Progenitor cell of endocrine pancreas (in vitro differentiated cells): ENCODE results near the gene PROSER2. TPM values are rescaled to one million over a fixed set of nuclear protein-coding genes. Genes with fewer than 3 reads are reported as not detected.

Experiments
- DNase-seq: peaks from one replicate; pipeline ENCODE4 v3.0.0; 2021; ENCODE audit warnings: low spot score; ENCODE audit not compliant: unreplicated experiment
- H3K27ac Mint-ChIP-seq: 2 replicates; pipeline ENCODE4 v1.8.0; 2021; ENCODE audit warnings: mild to moderate bottlenecking, moderate library complexity, mixed read lengths
- H3K27me3 Mint-ChIP-seq: 2 replicates; pipeline ENCODE4 v1.8.0; 2021; ENCODE audit warnings: mixed read lengths
- H3K36me3 Mint-ChIP-seq: 2 replicates; pipeline ENCODE4 v1.8.0; 2022; ENCODE audit warnings: mixed read lengths; ENCODE audit not compliant: insufficient read depth
- H3K4me1 Mint-ChIP-seq: 2 replicates; pipeline ENCODE4 v1.8.0; 2021; ENCODE audit warnings: low read depth, mixed read lengths
- H3K4me3 Mint-ChIP-seq: 2 replicates; pipeline ENCODE4 v1.8.0; 2021; ENCODE audit warnings: low read depth, mild to moderate bottlenecking, moderate library complexity, mixed read lengths
- H3K9me3 Mint-ChIP-seq: 2 replicates; pipeline ENCODE4 v1.8.0; 2021; ENCODE audit warnings: low read depth, mixed read lengths
- total RNA-seq: library from RNA; stranded (reverse); gene quantifications from 2 replicates; pipeline ENCODE4 v1.2.1, GENCODE V29; 2021
- TF ChIP-seq, protein P1 (sequence below): fragments of 200-600 bp; sonication (generic); IDR thresholded peaks from one replicate; pipeline ENCODE4 v1.5.0; 2021; ENCODE audit warnings: antibody characterized with exemption, mild to moderate bottlenecking; ENCODE audit not compliant: unreplicated experiment

Gene PROSER2
- total RNA-seq, 1 donor from 2014 or later: 19.0 TPM

- no peak overlapping the region for H3K27ac Mint-ChIP-seq
- no peaks in the 10 kb centered on the region for H3K36me3 Mint-ChIP-seq
- TF ChIP-seq, protein P1, sequence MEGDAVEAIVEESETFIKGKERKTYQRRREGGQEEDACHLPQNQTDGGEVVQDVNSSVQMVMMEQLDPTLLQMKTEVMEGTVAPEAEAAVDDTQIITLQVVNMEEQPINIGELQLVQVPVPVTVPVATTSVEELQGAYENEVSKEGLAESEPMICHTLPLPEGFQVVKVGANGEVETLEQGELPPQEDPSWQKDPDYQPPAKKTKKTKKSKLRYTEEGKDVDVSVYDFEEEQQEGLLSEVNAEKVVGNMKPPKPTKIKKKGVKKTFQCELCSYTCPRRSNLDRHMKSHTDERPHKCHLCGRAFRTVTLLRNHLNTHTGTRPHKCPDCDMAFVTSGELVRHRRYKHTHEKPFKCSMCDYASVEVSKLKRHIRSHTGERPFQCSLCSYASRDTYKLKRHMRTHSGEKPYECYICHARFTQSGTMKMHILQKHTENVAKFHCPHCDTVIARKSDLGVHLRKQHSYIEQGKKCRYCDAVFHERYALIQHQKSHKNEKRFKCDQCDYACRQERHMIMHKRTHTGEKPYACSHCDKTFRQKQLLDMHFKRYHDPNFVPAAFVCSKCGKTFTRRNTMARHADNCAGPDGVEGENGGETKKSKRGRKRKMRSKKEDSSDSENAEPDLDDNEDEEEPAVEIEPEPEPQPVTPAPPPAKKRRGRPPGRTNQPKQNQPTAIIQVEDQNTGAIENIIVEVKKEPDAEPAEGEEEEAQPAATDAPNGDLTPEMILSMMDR: no peak
Measured at GRCh38 chr10:11881030-11881476, 57.9 kb downstream of the PROSER2 start.

GRCh38 chr10:11881477-11882417, 58.6 kb downstream of the PROSER2 start:
- no peaks in the 10 kb centered on the region for H3K9me3 Mint-ChIP-seq
- no peaks in the 10 kb centered on the region for H3K27me3 Mint-ChIP-seq
- DNase-seq: no peak
- TF ChIP-seq, protein P1: peak; percentile 41
- H3K27ac Mint-ChIP-seq: peak overlapping the region; percentile 85
- peaks cover 5% of the 10 kb centered on the region for H3K4me1 Mint-ChIP-seq
- no peaks in the 10 kb centered on the region for H3K36me3 Mint-ChIP-seq
- no peak overlapping the region for H3K4me3 Mint-ChIP-seq

More at GRCh38 chr10:11881030-11881476, 57.9 kb downstream of the PROSER2 start:
- no peaks in the 10 kb centered on the region for H3K27me3 Mint-ChIP-seq
- no peak overlapping the region for H3K4me3 Mint-ChIP-seq
- H3K4me1 Mint-ChIP-seq: peaks cover 10% of the 10 kb centered on the region
- no peak for DNase-seq
- H3K9me3 Mint-ChIP-seq: no peaks in the 10 kb centered on the region

DNA sequence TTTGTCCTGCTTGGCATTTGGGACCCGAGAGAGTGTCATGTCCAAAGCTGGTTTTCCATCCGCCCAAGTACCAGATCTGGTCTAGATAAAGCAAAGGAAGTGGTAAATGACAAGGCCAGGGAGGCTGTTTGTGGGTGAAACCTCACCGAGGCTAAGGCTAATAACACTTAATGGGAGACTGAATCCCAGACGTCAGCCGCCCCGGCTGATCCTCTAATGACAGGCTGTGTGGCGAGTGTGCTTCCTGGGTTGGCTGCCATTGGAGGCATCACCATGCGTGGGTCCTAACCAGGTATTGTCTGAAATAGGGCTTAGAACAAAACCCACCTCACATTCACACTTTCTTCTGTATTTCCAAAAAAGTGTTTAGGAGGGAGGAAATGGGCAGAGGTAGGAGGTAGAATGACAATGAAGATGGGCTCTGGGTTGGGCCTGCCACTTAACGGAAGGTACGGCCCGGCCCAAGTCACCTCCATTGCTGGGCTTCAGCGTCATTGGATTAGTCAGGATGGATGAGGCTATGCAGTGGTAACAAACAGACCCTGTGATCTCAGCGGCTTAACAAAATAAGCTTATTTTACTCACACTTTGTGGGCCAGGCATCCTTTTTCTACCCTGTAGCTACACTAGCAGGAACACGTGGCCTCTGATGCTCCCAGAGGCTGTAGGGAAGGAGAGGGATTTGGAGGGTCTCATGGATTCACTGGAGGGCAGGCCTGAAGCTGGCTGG, 59.7 kb downstream of the PROSER2 start:
- TF ChIP-seq, protein P1: no peak
- Mint-ChIP-seq H3K27me3 (no peaks in the 10 kb centered on the region), H3K27ac (no peak overlapping the region)

GRCh38 chr10:11884706-11885423, 61.7 kb downstream of the PROSER2 start:
- DNase-seq: no peak
- Mint-ChIP-seq H3K9me3 (no peaks in the 10 kb centered on the region), H3K4me3 (no peak overlapping the region), H3K27me3 (no peaks in the 10 kb centered on the region), H3K36me3 (no peaks in the 10 kb centered on the region), H3K27ac (no peak overlapping the region), H3K4me1 (peaks cover 2% of the 10 kb centered on the region)
- TF ChIP-seq, protein P1: no peak

More for the DNA sequence above, 59.7 kb downstream of the PROSER2 start:
- H3K36me3 Mint-ChIP-seq: no peaks in the 10 kb centered on the region
- H3K4me3 Mint-ChIP-seq: no peak overlapping the region
- H3K9me3 Mint-ChIP-seq: no peaks in the 10 kb centered on the region
- H3K4me1 Mint-ChIP-seq: peaks cover 2% of the 10 kb centered on the region
- no peak for DNase-seq
